ENCODE measurements around the gene MAST4.

GRCh38 chr5:67077296-67077695 is 481.1 kb downstream of the MAST4 start:
- TF ChIP-seq ZNF280C (tag by site-specific recombination; IDR thresholded peaks at IDR 0.05) (no peak), CTCF (tag by site-specific recombination; IDR thresholded peaks at IDR 0.05) (no peak), ZNF624 (tag by site-specific recombination; IDR thresholded peaks at IDR 0.05) (no peak), ZFP37 (tag by site-specific recombination; IDR thresholded peaks at IDR 0.05) (no peak), HOXA7 (CRISPR knock-in tag; IDR thresholded peaks at IDR 0.05; ENCODE audit: borderline replicate concordance) (no peak), ZNF335 (tag by site-specific recombination; conservative IDR thresholded peaks at IDR 0.05) (no peak), ZNF121 (tag by site-specific recombination; IDR thresholded peaks at IDR 0.05) (no peak), ZNF292 (tag by site-specific recombination; IDR thresholded peaks at IDR 0.05; ENCODE audit: borderline replicate concordance, low read depth) (no peak), ZNF223 (tag by site-specific recombination; IDR thresholded peaks at IDR 0.05) (no peak)
